NT2/D1 (cell line): ENCODE results near the gene LETMD1.

Experiments
- SUZ12 ChIP-seq: IDR thresholded peaks from 2 replicates; pipeline ENCODE4 v1.6.1; 2011; ENCODE audit not compliant: insufficient read length, insufficient read depth; ENCODE audit errors: extremely low read depth
- YY1 ChIP-seq: IDR thresholded peaks from 2 replicates; pipeline ENCODE4 v1.6.1; 2011; ENCODE audit not compliant: insufficient read length, insufficient read depth
- ZNF274 ChIP-seq: IDR thresholded peaks from 2 replicates; pipeline ENCODE4 v1.6.1; 2011; ENCODE audit warnings: mild to moderate bottlenecking, low read depth, low read length

GRCh38 chr12:51025338-51025835 lies 22.7 kb upstream of the LETMD1 start:
- TF ChIP-seq YY1 (no peak), SUZ12 (no peak), ZNF274 (no peak)
